RPMI7951 (cell line): ENCODE results near the gene KLHL12. TPM values are rescaled to one million over a fixed set of nuclear protein-coding genes. Genes with fewer than 3 reads are reported as not detected.

Source experiments
- total RNA-seq: library from RNA; depleted of rRNA; stranded (reverse); fragments of >200 nt; shearing (Covaris generic); gene quantifications from 2 replicates; pipeline ENCODE4 v1.2.3, GENCODE V29; 2014; rRNA removed

KLHL12 gene
- total RNA-seq, 1 experiment from 2014 or later = 19.1 TPM

Other genes starting within 250 kb of the KLHL12 start
- gene SYT2, start 216.8 kb downstream of the KLHL12 start, total RNA-seq = not detected in 2 replicates
- gene KDM5B, start 118.8 kb downstream of the KLHL12 start, total RNA-seq = 33.3 and 35.0 TPM in 2 replicates
- gene PCAT6, start 116.3 kb downstream of the KLHL12 start, total RNA-seq = 0.72 TPM in 1 of 2 replicates, not detected in the other
- gene RABIF, start 38.1 kb downstream of the KLHL12 start, total RNA-seq = 8.8 and 10.5 TPM in 2 replicates
- 76.3 and 85.4 TPM in 2 replicates for gene ADIPOR1, start 31.1 kb upstream of the KLHL12 start, total RNA-seq
- 30.9 and 35.3 TPM in 2 replicates for gene CYB5R1, start 40.0 kb upstream of the KLHL12 start, total RNA-seq
- gene TMEM183A, start 80.1 kb upstream of the KLHL12 start, total RNA-seq = 62.9 and 64.3 TPM in 2 replicates
- 2.4 and 4.5 TPM in 2 replicates for gene PPFIA4, start 99.3 kb upstream of the KLHL12 start, total RNA-seq
- not detected in 2 replicates for gene MYOG, start 158.8 kb upstream of the KLHL12 start, total RNA-seq
- 15.0 and 16.6 TPM in 2 replicates for gene ADORA1, start 200.5 kb upstream of the KLHL12 start, total RNA-seq
- gene MYBPH, start 248.6 kb upstream of the KLHL12 start, total RNA-seq = 0.48 and 1.4 TPM in 2 replicates